Heart left ventricle (tissue), 13 donors: ENCODE measurements around the gene MACF1.
"Not testable (repeated sequence)": the region's sequence is repeated elsewhere in the genome, so short reads cannot be mapped to it uniquely, and the experiment has no call there.

Source experiments
- POLR2A ChIP-seq, 2 donors: fragments of 450-650 bp; IDR thresholded peaks; one replicate each; pipeline ENCODE4 v1.6.1; 2017; ENCODE audit warnings: antibody characterized with exemption in 2 of 2, mild to moderate bottlenecking in 2 of 2, moderate library complexity in 2 of 2
- TF ChIP-seq, protein P1 (sequence below), 12 donors: fragments of 200-600 bp; sonication (generic) in 4 of 12; IDR thresholded peaks; one replicate each; pipeline versions ENCODE4 v1.5.0 to v1.8.0; 2018 to 2022; ENCODE audit warnings: antibody characterized with exemption in 12 of 12, mild to moderate bottlenecking in 5 of 12
- donor health status: ischemic (EF 13 %, LVEDD 7.1; RV severe dilation, severe dysfunction).
- donor health status: DM: no; HTN: yes; CAD: no.
- donor health status: DM: no; HTN: no; CAD: no.
- donor health status: ischemic (EF 25% LVEDD 6.9; RV normal size, moderate dysfunction).
- donor health status: ischemic (EF 25% LVEDD 5.7; RV mildly dilated, moderate dysfunction).
- donor health status: ischemic (EF 35%, LVEDD 5.7; RV mildly dilated, moderate dysfunction).
- donor health status: nonischemic (EF 11% LVEDD 7.7; RV severe dilation, severe dysfunction).
- donor health status: DM: yes; HTN: yes; CAD: no.
- donor health status: PGD.
- donor health status: ischemic (EF 29% LVEDD 5.4; RV normal size, mild dysfunction).
- donor health status: nonischemic (EF 23%, LVEDD 6.1; RV moderate dilation, normal function).

- TF ChIP-seq POLR2A (IDR thresholded peaks at IDR 0.05) = not testable (repeated sequence)
- TF ChIP-seq, protein P1, sequence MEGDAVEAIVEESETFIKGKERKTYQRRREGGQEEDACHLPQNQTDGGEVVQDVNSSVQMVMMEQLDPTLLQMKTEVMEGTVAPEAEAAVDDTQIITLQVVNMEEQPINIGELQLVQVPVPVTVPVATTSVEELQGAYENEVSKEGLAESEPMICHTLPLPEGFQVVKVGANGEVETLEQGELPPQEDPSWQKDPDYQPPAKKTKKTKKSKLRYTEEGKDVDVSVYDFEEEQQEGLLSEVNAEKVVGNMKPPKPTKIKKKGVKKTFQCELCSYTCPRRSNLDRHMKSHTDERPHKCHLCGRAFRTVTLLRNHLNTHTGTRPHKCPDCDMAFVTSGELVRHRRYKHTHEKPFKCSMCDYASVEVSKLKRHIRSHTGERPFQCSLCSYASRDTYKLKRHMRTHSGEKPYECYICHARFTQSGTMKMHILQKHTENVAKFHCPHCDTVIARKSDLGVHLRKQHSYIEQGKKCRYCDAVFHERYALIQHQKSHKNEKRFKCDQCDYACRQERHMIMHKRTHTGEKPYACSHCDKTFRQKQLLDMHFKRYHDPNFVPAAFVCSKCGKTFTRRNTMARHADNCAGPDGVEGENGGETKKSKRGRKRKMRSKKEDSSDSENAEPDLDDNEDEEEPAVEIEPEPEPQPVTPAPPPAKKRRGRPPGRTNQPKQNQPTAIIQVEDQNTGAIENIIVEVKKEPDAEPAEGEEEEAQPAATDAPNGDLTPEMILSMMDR (IDR thresholded peaks at IDR 0.05) = not testable (repeated sequence)
These were observed 294.3 kb downstream of the MACF1 start for GRCh38 chr1:39498821-39499220.
